NCI-H2171 treated with DMSO at 0.1 percent for 48 hours (cell line): ENCODE measurements around the gene FKBP6.
"Not testable (repeated sequence)": the region's sequence is repeated elsewhere in the genome, so short reads cannot be mapped to it uniquely, and the experiment has no call there.

Source experiments
- DNase-seq: peaks from one replicate; lab custom pipeline; 2025; lab: John Stamatoyannopoulos, UW

Gene FKBP6

DNA sequence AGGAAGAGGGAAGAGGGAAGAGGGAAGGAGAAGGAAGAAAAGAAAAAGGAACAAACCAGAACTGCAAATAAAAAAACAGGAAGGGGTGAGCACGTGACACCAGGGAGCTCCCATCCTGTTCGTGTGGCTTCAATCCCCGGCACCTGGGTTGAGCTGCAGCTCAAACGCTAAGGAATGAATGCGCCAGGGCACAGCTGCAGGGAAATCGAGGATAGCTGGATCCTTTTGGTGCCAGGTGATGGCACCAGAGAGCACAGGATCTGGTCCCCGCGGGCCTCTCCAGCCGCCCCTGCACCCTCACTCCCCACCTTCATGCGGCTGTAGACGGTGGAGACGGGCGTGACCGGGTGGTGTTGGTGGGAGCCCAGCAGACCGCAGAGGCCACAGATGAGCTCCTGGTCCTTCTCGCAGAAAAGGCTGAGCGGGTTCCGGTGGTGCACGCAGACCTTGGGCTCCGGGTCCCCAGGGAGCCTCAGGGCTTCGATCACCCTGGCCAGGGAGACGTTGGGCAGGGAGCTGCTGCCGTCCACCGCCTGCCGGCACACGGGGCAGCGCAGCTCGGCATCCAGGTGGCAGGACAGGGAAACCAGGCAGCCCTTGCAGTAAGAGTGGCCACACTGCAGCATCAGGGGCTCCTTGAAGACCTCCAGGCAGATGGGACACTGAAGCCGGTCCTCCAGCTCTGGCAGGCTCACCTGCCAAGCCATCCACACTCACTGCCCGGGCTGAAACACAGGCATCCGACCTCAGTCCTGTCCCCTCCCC, 3.7 kb upstream of the FKBP6 start:
- DNase-seq, result peak; percentile 65

DNA sequence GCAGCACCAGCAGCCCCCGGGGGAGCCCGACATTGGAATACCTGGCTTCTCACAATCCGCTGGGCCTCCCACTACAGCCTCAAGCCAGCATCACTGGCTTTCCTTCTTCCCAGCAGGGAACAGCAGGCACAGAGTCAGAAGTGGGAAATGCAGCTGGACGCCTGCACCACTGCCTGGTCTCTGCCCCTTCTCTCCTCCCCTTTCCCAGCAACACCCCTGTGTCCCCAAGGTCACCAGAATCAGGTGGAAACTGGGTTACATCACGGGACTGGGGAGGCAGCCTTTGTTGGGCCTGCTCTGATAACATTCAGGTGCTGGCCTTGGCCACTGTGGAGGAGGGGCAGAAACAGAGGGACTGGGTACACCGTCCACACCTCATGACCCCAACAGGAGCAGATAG, 2.5 kb upstream of the FKBP6 start:
- not testable (repeated sequence) for DNase-seq

DNA sequence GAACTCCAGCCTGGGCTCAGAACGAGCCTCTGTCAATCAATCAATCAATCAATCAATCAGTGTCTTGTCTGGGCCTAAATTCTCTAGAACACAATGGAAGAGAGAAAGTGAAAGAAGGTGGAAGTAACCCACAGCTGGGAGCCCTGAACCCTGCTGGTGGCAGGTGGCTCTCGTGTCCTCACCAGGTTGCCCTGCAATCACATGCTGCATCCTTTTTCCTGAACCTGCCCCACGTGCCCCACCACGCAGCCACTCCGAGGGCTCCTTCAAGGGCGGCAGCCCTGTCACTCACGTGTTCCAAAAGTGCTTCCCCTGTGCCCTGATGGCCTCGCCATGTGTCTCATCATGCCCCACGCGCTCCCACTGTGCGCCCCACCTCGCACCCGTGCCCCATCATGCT, 512 bp upstream of the FKBP6 start:
- not testable (repeated sequence) for DNase-seq

DNA sequence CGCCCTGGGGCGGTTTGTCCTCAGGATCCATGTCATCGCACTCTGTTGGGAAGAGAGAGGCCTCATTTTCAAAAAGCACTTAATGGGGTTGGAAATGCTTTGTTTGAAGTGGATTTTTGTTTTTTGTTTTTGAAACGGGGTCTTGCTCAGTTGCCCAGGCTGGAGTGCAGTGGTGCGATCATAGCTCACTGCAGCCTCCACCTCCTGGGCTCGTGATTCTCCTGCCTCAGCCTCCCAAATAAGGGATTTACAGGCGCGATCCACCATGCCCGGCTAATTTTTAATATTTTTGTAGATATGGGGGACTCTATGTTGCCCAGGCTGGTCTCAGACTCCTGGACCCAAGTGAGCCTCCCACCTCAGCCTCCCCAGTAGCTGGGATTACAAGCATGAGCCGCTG, 735 bp downstream of the FKBP6 start:
- DNase-seq, result no peak

DNA sequence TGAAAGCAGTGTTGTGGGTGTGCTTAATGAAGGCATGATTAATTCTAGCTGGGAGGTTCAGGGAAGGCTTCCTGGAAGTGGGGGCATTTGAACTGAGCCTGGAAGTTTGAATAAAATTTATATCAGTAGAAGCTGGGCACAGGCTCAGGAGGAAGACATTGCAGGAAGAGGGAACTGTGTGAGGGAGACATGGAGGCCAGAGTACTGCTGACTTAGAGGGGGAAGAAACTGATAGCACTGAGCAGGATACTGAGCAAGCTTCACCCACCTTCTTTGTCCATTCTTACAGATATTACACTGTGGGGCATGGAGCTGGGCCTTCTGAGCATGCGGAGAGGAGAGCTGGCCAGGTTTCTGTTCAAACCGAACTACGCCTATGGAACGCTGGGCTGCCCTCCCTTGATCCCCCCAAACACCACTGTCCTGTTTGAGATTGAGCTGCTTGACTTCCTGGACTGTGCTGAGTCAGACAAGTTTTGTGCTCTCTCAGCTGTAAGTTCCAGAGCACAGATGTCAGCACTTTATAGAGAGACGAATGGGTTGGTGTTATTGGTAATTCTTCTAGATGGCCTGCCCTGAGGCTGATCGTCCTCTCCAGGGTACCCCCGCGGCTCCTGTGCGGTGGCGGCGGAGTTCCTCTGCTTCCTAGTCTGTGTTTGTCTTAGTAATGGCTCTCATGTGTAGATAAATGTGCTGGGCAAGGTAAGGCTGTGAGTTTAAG, 2.1 kb downstream of the FKBP6 start:
- no peak for DNase-seq

DNA sequence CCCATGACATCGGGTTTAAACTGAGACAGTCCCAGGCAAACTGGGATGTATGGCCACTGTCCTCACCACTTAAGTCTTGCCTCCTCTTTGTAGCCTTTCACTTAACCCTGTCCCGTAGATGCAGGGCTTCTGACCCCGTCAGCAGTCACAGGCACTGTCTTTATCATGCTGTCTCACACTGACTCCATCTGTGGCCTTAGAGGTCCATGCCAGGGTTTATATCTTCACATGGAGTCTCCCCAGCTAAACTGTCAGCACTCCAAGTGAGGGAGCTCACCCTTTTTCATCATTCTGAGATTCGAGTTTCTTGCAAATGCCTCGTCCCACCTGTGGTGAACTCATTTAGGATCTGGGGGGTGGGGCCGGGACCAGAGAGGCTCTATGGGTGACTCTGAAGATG, 2.8 kb downstream of the FKBP6 start:
- no peak for DNase-seq

DNA sequence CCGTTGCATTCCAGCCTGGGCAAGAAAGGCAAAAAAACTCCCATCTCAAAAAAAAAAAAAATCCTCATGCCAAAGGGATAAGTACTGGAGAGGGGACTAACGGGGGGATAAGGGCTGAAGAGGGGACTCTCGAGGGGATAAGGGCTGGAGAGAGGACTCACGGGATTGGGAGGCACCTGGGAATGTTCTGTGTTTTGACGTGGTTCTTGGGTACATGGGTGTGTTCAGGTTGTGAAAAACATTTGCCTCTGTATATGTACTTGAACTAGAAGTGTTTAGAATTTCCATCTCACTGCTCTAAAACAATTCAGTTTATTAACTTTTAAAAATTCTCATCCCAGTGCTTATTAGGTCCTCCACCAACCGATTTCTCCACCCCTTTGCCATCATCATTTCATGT, 4.5 kb downstream of the FKBP6 start:
- no peak for DNase-seq

DNA sequence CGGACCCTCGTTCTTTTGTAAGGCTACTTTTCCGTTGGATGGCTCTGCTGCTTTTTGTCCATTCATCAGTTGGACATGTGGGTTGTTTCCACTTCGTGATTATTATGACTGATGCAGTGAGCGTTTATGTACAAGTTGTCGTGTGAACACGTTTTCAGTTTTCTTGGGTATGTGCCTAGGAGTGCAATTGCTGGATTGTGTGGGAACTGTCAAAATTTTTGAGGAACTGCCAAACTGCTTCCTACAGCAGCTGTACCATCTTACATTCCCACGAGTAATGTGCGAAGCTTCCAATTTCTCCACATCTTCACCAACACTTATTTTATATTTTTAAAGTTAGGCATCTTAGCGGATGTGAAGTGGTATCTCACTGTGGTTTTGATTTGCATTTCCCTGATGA, 10.4 kb downstream of the FKBP6 start:
- no peak for DNase-seq

DNA sequence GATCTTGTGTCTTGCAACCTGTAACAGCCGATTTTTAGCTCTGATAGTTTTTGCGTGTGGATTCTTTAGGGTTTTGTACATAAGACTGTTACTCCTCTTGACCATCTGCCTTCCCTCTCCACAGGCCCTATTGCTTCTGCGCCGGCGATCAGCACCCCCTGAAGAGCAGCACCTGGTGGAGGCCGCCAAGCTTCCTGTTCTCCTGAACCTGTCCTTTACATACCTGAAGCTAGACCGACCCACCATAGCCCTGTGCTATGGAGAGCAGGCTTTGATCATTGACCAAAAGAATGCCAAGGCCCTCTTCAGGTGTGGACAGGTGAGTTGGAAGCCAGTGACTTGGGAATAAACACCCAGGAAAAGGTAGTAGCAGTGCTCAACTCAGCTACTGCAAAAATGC, 12.6 kb downstream of the FKBP6 start:
- peak; percentile 38 for DNase-seq

DNA sequence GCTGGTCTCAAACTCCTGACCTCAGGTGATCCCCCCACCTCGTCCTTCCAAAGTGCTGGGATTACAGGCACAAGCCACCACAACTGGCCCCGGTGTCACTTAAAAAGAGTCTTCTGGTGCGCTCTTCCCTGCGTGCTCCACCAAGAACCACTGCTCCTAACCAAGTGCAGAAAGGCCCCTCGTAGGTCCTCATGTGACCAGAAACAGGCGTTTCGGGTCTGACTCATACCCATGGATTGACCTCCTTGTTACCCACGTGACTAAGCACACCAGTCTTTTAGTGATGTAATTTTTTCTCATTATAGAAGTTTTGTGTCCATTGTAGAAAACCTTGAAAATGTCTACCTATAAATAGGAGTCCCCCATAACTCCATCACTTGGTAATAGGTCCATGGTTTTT, 13.9 kb downstream of the FKBP6 start:
- no peak for DNase-seq

DNA sequence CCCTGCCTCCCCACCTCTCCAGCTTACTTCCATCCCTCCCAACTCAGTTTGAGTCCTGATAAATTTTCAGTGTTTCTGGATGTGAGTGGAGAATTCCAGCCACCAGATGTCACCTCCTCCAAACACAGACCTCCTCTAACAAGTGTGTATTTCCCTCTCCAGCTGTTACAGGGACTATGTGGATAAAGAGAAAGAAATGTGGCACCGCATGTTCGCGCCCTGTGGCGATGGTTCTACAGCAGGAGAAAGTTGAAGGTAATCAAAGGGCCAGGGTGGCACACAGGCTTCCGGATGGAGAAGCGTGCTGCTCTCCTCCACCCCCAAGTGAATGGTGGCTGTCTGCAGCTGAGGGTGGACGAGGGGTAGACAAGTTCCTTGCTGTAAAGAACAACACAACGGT, 14.7 kb downstream of the FKBP6 start:
- DNase-seq, result peak; percentile 42

DNA sequence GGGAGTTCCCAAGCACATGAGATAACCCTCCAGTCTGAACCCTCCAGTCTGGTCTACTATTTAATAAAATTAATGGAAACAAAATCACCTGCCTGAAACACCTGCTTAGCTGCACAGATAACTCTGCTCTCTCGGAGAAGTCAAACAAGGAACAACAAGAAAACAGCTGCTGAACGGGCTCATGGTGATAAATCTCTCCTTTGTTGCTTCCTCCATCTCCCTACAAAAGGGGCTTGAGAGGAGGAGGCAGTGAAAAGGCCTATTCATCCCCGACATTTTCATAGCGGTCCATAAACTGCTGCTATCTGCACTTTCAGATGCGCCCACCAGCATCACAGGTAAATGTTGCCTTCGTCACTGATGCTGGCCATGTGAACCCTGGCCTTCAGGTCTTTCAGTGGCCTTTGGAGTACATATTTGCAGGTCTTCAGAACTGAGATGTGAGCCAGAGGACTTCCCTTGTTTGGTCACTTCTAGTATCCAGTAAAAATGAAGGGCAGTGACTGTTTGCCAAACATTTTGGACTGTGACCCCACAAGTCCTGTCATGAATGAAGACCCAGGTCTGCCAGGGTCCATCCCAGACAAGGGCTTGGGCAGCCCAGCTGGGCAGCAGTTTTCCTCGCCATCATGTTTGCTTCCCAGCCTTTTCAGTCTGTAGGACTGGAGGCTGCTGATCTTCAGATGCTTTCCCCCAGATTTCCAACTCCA, 15.9 kb downstream of the FKBP6 start:
- no peak for DNase-seq

DNA sequence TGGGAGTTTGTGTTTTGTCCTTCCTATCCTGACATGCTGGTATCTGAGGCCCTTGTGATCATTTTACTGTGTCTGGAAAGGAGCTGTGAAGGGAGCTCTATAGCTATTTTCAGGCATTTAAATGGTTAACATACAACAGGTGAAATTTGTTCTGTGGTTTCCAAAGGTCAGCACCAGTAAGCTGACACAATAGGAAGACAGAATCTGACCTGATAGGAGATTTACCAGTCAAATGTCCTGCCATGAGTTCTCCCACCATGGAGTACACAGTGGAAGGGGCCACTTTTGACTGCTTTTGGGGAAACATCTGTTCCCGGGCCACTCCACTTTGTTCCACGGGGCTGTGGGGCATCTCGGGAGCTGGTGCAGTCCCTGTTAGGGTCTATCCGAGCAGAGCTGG, 17.6 kb downstream of the FKBP6 start:
- no peak for DNase-seq

DNA sequence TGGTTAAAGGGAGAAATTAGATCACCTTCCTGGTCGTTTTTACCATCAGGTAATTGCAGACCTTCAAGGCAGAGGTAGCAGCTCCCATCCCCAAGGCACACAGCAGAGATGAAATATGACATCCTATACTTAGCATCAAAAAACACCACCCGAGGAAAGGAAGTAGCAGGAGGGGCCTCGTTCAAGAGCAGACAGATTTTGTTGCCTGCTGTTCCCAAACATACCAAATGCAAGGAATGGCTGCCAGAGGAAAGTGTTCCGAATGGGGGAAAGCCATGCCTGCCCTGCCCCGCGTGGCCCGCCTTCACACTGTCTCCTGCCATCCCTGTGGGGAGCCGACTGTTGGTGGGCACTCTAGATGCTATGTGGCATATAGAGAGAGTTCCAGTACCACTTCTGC, 18.0 kb downstream of the FKBP6 start:
- peak; percentile 54 for DNase-seq

DNA sequence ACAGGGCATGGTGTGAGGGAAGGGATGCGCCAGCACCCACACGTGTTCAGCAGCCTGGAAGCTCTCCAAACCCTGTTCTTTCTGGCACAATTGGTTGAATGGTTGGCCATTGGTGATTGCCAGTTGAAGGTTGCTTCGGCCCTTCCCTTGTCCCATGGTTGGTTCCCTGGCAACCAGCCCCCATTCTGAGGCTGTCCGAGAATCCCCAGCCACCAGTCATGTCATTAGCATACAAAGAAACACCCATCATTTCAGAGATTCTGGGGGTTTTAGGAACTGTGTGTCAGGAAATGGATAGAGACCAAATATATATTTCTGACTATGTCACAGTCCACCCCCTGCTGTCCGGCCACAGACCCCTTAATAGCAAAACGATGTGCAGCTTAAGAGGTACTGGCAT, 21.8 kb downstream of the FKBP6 start:
- DNase-seq, result no peak

DNA sequence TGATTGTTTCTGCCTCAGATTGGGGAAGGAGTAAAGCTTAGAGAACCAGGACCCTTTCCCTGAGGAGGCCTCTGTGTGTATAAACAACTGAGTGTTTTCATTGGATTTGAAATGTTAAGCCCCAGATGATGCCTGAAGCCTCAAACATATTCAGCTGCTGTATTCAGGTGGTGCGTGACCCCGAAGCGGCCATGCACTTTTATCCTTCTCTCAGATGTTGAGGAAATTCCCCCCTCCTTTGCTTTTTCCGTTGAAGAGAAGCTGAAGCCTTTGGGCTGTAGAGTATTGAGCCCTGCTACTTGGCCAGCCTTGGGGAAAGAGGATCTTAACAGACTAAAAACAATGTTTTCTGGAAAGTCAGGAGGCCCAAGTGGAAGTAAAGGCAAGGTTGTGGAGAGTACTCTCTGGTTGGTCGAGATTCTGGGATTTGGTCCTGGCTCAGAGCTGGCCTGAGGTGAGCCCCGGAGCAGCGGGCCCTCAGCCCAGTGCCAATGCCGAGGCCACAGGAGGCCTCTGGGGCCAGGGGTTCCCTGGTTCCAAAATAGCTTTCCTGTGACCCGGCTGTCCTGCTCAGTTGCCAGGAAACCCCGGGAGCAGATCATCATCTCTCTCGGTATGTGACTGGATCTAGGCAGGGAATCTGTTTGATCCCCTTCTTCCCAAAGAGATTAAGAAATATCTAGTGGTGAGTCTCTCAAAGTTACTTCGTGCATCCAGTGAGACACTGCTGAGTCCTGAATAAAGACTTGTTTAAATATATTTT, 22.5 kb downstream of the FKBP6 start:
- DNase-seq, result no peak

DNA sequence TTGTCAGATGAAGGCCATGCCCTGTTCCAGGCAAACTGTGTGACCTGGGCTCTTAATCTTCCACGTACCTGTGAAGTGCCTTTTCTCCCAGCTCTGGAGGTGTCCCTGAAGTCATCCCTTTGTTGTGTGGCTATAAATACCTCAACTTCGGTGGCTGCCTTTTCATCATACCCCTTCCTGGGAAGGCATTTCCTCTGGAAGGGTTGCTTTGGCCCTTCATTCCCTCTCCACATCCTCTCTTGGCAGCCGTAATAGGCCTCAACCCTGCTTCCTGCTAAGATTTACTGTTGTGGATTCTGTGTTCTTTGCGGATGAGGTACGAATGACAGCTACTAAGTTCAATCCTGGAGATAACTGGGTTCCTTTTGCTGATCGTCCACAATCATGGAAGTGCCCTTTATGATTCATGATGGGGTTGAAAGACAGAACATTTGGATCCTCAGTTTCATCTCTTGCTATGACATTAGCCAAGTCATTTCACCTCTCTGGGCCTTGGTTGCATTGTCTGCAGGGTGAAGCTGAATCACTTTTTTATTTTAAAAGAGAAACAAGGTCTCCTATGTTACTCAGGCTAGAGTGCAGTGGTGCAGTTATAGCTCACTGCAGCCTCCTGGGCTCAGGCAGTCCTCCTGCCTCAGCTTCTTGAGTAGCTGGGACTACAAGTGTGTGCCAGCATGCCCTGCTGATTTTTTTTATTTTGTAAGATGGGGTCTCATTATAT, 23.6 kb downstream of the FKBP6 start:
- DNase-seq, result no peak

DNA sequence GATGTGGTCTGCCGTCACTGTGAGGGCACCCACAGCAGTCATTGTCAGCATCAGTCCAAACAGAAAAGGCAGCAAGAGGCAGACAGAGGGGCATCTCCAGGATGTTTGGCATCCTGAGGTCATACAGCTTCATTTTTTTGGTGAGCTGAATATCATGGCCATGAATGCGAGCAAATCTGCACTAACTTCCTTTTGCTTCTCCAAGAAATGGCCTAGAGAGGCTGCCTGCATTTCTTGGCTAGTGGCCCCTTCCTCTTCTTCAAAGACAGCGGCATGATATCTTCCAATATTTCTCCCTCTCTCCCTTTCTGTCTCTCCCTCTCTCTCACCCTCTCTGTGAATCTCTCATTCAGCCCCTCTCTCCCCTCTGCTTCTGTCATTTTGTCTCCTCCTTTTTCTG, 24.8 kb downstream of the FKBP6 start:
- DNase-seq, result no peak

DNA sequence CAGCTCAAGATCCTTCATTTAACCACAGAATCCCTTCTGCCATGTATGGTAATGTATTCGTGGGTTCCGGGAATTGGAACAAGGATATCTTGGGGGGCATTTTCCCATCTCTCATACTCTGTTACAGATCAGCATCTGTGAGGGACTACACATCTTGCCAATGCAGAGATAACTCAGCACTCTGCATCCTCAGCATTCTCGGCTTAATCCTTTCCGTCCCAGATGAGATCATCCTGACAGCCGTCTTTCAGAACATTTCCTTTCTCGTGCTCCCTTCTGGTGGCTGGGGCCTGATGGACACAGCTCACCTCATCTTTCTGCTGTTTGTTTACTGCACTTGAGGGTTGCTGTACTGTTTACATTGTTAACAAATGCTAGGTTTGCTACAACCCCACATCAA, 25.3 kb downstream of the FKBP6 start:
- no peak for DNase-seq

DNA sequence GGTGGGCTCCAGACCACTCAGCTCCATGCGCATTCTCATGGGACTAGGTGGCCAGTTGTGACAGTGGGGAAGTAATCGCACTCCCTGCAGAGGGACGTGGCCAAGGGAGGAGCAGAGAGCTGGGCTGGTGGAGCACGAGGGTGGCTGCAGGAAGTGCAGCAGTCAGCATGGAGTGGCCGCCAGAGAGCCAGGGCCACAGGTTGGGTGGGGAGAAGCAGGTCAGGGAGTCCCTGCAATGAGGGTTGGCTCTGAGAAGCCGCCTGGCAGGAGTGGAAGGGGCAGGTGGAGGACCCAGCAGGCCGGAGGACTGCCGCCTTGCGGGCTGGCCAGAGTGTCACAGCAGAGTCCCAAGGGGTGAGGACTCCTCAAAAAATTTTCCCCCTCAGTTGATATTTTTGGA, 26.2 kb downstream of the FKBP6 start:
- no peak for DNase-seq

DNA sequence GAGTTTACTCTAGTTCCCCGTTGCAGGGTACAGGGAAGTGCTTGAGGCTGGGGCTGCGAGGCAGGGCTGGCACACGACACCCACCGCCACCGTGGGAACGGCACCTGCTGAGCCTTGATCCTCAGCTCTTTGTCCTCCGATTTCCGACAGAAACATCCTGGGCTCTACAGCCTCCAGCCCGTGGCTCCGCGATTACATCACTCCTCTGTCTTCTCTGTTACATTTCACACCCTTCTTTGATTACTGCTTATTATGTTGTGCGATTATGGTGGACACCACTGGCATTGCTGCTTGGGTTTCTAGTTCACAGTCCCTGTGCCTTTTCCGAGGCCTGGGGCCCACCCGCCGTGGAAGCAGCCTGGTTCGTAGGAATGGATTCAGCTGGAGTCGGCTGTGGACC, 26.9 kb downstream of the FKBP6 start:
- DNase-seq, result no peak

DNA sequence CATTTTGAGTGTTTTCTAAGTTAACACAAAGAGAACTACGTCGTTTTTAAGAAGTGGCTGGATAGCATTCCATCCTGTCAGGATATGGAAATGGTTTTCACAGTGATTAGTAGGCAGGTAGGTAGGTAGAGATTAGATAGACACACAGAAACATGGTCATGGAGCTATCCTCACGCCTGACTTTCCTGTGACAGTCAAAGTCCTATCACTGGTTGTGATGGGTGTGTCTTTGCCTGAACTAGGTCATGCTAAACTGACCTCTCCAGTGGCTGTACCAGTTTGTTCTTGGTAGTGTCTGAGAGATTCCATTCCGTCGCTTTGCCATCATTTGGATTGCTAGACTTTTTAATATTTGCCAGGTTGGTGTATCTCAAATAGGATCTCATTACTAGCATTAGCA, 28.2 kb downstream of the FKBP6 start:
- DNase-seq, result no peak
